ENCODE results near the gene NFIC. TPM values are rescaled to one million over a fixed set of nuclear protein-coding genes. Genes with fewer than 3 reads are reported as not detected.

The NFIC gene
- polyA plus RNA-seq, 1 donor from 2014 or later: 0.24 TPM

DNA sequence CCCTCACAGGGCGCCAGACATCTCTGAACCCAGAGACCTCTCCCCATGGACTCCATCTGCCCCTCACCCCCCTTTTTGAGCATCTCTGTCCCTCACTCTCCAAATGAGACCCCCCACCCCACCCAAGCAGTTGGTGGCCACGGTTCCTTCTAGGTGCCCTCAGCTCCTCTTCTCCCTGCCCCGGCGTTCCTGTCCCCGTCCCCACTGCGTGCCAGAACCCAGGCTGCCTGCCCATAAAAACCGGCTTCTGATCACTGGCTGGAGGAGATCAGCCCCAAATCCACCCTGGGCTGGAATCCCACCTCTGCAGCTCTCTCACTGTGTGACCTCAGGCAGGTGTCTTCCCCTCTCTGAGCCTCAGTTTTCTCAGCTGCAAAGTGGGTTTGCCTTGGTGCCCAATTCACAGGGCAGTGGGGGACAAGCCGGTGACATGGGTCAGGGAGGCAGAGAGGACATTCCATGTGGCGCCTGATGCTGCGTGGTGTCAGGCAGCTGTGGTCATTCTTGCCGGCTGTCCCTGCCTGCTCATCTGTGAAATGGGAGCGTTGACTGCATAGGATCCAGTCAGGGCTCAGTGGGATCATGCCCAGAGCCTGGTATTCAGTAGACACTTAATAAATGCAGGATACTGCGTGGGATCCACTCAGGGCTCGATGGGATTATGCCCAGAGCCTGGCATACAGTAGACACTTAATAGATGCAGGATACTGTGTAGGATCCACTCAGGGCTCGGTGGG lies 88.4 kb downstream of the NFIC start:
- no peak overlapping the region for H3K9ac ChIP-seq (ENCODE audit: low read length)
- H3K27me3 ChIP-seq (ENCODE audit: insufficient read depth, low read depth, low read length): no peaks in the 10 kb centered on the region
- no peak overlapping the region for H3K27ac ChIP-seq (ENCODE audit: low read length)
- H2AFZ ChIP-seq (ENCODE audit: low read depth, low read length): no peak overlapping the region
- H3K4me2 ChIP-seq (ENCODE audit: low read length): no peak overlapping the region
- no peaks in the 10 kb centered on the region for H3K79me2 ChIP-seq (replicated peaks; ENCODE audit: insufficient read depth, low read length)
- H3K9me3 ChIP-seq (ENCODE audit: low read length): no peaks in the 10 kb centered on the region
- no peaks in the 10 kb centered on the region for H4K20me1 ChIP-seq (ENCODE audit: insufficient read depth)
- H3K36me3 ChIP-seq (ENCODE audit: insufficient read depth, low read length): no peaks in the 10 kb centered on the region
- no peaks in the 10 kb centered on the region for H3F3A ChIP-seq (ENCODE audit: insufficient read depth, low read length, poor library complexity, severe bottlenecking)
- no peak overlapping the region for H3K4me3 ChIP-seq (ENCODE audit: low read length)
- TF ChIP-seq SMC3 (conservative IDR thresholded peaks at IDR 0.05; ENCODE audit: poor library complexity): no peak
- TF ChIP-seq MXI1 (conservative IDR thresholded peaks at IDR 0.05; ENCODE audit: poor library complexity, severe bottlenecking): no peak
- no peak for TF ChIP-seq EZH2 (IDR thresholded peaks at IDR 0.05; ENCODE audit: borderline replicate concordance, insufficient read depth, low read length, poor library complexity, severe bottlenecking)
- no peaks in the 10 kb centered on the region for H3K9me2 ChIP-seq (ENCODE audit: insufficient read depth, low read length)

DNA sequence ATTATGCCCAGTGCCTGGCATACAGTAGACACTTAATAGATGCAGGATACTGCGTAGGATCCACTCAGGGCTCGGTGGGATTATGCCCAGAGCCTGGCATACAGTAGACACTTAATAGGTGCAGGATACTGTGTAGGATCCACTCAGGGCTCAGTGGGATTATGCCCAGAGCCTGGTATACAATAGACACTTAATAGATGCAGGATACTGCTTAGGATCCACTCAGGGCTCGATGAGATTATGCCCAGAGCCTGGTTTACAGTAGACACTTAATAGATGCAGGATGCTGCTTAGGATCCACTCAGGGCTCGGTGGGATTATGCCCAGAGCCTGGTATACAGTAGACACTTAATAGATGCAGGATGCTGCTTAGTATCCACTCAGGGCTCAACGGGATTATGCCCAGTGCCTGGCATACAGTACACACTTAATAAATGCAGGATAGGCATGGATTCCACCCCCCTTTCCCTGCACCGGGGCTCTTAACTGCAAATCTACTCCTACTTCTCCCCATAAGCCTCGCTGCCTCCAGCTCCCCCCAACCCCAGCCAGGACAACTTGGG lies 89.1 kb downstream of the NFIC start:
- H3K79me2 ChIP-seq (replicated peaks; ENCODE audit: insufficient read depth, low read length): no peaks in the 10 kb centered on the region
- H3F3A ChIP-seq (ENCODE audit: insufficient read depth, low read length, poor library complexity, severe bottlenecking): no peaks in the 10 kb centered on the region
- H3K9me2 ChIP-seq (ENCODE audit: insufficient read depth, low read length): no peaks in the 10 kb centered on the region
- H2AFZ ChIP-seq (ENCODE audit: low read depth, low read length): no peak overlapping the region
- no peak overlapping the region for H3K4me2 ChIP-seq (ENCODE audit: low read length)
- H4K20me1 ChIP-seq (ENCODE audit: insufficient read depth): no peaks in the 10 kb centered on the region
- no peak overlapping the region for H3K9ac ChIP-seq (ENCODE audit: low read length)
- no peaks in the 10 kb centered on the region for H3K9me3 ChIP-seq (ENCODE audit: low read length)
- H3K27me3 ChIP-seq (ENCODE audit: insufficient read depth, low read depth, low read length): no peaks in the 10 kb centered on the region
- no peak overlapping the region for H3K27ac ChIP-seq (ENCODE audit: low read length)
- no peak overlapping the region for H3K4me3 ChIP-seq (ENCODE audit: low read length)
- TF ChIP-seq EP300 (conservative IDR thresholded peaks at IDR 0.05; ENCODE audit: poor library complexity, severe bottlenecking): no peak
- no peak for TF ChIP-seq POLR2AphosphoS5 (IDR thresholded peaks at IDR 0.05)
- no peaks in the 10 kb centered on the region for H3K36me3 ChIP-seq (ENCODE audit: insufficient read depth, low read length)

DNA sequence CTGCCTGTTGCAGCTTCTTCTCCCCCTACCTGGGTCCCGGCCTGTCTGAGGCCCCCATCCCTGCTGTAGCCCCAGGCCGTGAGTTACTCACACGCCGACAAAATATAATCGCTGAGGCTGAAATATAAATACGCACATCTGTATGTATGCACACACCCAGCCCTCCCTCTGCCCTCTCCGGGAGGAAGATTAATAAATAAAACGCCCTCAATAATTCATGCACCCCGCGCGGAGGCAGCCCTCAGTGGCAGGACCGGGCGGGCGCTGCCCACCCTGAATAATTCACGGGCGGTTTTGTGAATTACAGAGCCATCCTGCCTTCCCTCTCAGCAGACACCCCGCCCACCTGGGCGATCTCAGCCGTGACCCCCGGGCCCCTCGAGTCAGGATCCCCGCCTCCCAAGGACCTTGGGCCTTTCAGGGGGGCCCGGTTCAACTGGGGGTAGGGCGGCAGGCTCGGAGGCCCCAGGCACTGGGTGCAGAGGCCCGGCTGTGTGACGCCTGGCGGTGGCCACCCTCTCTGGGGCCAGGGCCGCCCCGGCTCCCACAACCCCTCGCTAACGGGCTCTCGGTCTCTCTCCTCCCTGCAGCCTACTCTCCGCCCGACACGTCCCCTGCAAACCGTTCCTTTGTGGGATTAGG lies 89.7 kb downstream of the NFIC start:
- H3F3A ChIP-seq (ENCODE audit: insufficient read depth, low read length, poor library complexity, severe bottlenecking): no peaks in the 10 kb centered on the region
- no peak overlapping the region for H3K27ac ChIP-seq (ENCODE audit: low read length)
- no peaks in the 10 kb centered on the region for H3K79me2 ChIP-seq (replicated peaks; ENCODE audit: insufficient read depth, low read length)
- no peak overlapping the region for H3K4me2 ChIP-seq (ENCODE audit: low read length)
- H3K4me3 ChIP-seq (ENCODE audit: low read length): no peak overlapping the region
- no peaks in the 10 kb centered on the region for H3K9me2 ChIP-seq (ENCODE audit: insufficient read depth, low read length)
- no peak overlapping the region for H3K9ac ChIP-seq (ENCODE audit: low read length)
- H3K27me3 ChIP-seq (ENCODE audit: insufficient read depth, low read depth, low read length): no peaks in the 10 kb centered on the region
- no peak overlapping the region for H2AFZ ChIP-seq (ENCODE audit: low read depth, low read length)
- H3K9me3 ChIP-seq (ENCODE audit: low read length): no peaks in the 10 kb centered on the region
- no peaks in the 10 kb centered on the region for H3K36me3 ChIP-seq (ENCODE audit: insufficient read depth, low read length)
- TF ChIP-seq TAF1 (IDR thresholded peaks at IDR 0.05; ENCODE audit: low read depth): no peak
- TF ChIP-seq EP300 (conservative IDR thresholded peaks at IDR 0.05; ENCODE audit: poor library complexity, severe bottlenecking): no peak
- no peak for TF ChIP-seq RAD21 (conservative IDR thresholded peaks at IDR 0.05)
- TF ChIP-seq, protein P1, sequence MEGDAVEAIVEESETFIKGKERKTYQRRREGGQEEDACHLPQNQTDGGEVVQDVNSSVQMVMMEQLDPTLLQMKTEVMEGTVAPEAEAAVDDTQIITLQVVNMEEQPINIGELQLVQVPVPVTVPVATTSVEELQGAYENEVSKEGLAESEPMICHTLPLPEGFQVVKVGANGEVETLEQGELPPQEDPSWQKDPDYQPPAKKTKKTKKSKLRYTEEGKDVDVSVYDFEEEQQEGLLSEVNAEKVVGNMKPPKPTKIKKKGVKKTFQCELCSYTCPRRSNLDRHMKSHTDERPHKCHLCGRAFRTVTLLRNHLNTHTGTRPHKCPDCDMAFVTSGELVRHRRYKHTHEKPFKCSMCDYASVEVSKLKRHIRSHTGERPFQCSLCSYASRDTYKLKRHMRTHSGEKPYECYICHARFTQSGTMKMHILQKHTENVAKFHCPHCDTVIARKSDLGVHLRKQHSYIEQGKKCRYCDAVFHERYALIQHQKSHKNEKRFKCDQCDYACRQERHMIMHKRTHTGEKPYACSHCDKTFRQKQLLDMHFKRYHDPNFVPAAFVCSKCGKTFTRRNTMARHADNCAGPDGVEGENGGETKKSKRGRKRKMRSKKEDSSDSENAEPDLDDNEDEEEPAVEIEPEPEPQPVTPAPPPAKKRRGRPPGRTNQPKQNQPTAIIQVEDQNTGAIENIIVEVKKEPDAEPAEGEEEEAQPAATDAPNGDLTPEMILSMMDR (IDR thresholded peaks at IDR 0.05; ENCODE audit: poor library complexity, severe bottlenecking): no peak
- TF ChIP-seq MXI1 (conservative IDR thresholded peaks at IDR 0.05; ENCODE audit: poor library complexity, severe bottlenecking): no peak
- TF ChIP-seq, protein P2, sequence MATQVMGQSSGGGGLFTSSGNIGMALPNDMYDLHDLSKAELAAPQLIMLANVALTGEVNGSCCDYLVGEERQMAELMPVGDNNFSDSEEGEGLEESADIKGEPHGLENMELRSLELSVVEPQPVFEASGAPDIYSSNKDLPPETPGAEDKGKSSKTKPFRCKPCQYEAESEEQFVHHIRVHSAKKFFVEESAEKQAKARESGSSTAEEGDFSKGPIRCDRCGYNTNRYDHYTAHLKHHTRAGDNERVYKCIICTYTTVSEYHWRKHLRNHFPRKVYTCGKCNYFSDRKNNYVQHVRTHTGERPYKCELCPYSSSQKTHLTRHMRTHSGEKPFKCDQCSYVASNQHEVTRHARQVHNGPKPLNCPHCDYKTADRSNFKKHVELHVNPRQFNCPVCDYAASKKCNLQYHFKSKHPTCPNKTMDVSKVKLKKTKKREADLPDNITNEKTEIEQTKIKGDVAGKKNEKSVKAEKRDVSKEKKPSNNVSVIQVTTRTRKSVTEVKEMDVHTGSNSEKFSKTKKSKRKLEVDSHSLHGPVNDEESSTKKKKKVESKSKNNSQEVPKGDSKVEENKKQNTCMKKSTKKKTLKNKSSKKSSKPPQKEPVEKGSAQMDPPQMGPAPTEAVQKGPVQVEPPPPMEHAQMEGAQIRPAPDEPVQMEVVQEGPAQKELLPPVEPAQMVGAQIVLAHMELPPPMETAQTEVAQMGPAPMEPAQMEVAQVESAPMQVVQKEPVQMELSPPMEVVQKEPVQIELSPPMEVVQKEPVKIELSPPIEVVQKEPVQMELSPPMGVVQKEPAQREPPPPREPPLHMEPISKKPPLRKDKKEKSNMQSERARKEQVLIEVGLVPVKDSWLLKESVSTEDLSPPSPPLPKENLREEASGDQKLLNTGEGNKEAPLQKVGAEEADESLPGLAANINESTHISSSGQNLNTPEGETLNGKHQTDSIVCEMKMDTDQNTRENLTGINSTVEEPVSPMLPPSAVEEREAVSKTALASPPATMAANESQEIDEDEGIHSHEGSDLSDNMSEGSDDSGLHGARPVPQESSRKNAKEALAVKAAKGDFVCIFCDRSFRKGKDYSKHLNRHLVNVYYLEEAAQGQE (IDR thresholded peaks at IDR 0.05; ENCODE audit: borderline replicate concordance): no peak
- TF ChIP-seq POLR2AphosphoS5 (IDR thresholded peaks at IDR 0.05): no peak
- no peak for TF ChIP-seq SMC3 (conservative IDR thresholded peaks at IDR 0.05; ENCODE audit: poor library complexity)
- no peak for TF ChIP-seq EZH2 (IDR thresholded peaks at IDR 0.05; ENCODE audit: borderline replicate concordance, insufficient read depth, low read length, poor library complexity, severe bottlenecking)
- no peaks in the 10 kb centered on the region for H4K20me1 ChIP-seq (ENCODE audit: insufficient read depth)
